H1 (cell line): ENCODE data around the gene KCNQ2. TPM values are rescaled to one million over a fixed set of nuclear protein-coding genes. Genes with fewer than 3 reads are reported as not detected.
A peak's percentile ranks its signal among the peaks of the same experiment; 100 is the strongest.

ENCODE experiments used
- ATF2 ChIP-seq: IDR thresholded peaks from 2 replicates; pipeline ENCODE4 v1.6.1; 2012; ENCODE audit warnings: low read length, inconsistent platforms
- CBX8 ChIP-seq: fragments of 300-800, 300-1000 bp; sonication (generic); IDR thresholded peaks from 2 replicates; pipeline ENCODE4 v1.7.1; 2016; ENCODE audit warnings: low read depth, low read length, borderline replicate concordance
- EGR1 ChIP-seq: IDR thresholded peaks from 2 replicates; pipeline ENCODE4 v1.6.1; 2011; ENCODE audit warnings: low read depth, low read length, borderline replicate concordance
- GTF2F1 ChIP-seq: IDR thresholded peaks from 2 replicates; pipeline ENCODE4 v1.6.1; 2012; ENCODE audit warnings: low read depth, low read length, improper control_type of control experiment, borderline replicate concordance
- HDAC6 ChIP-seq: IDR thresholded peaks from one replicate; pipeline ENCODE4 v1.7.1; 2012; ENCODE audit warnings: low read depth, mild to moderate bottlenecking, inconsistent platforms, low read length, moderate library complexity
- KDM5A ChIP-seq: fragments of 200-600 bp; IDR thresholded peaks from 2 replicates; pipeline ENCODE4 v1.7.1; 2012; ENCODE audit warnings: mild to moderate bottlenecking, low read length, inconsistent platforms, mixed read lengths
- PHF8 ChIP-seq: fragments of 200-600 bp; sonication (generic); conservative IDR thresholded peaks from 2 replicates; pipeline ENCODE4 v1.7.1; 2012; ENCODE audit warnings: low read depth, mild to moderate bottlenecking, inconsistent platforms, low read length, moderate library complexity
- POU5F1 ChIP-seq: IDR thresholded peaks from 2 replicates; pipeline ENCODE4 v1.6.1; 2011; ENCODE audit warnings: low read depth, mild to moderate bottlenecking, low read length, moderate library complexity
- RAD21 ChIP-seq, 2 experiments: IDR thresholded peaks in 1 of 2; conservative IDR thresholded peaks in 1 of 2; 2 replicates each; pipeline ENCODE4 v1.6.1; 2011; ENCODE audit warnings: low read depth in 2 of 2, low read length in 2 of 2, improper control_type of control experiment in 1 of 2, inconsistent platforms in 1 of 2, mild to moderate bottlenecking in 1 of 2, moderate library complexity in 1 of 2
- RNF2 ChIP-seq: fragments of 200-900, 300-1000 bp; sonication (generic); IDR thresholded peaks from 2 replicates; pipeline ENCODE4 v1.7.1; 2016; ENCODE audit warnings: borderline replicate concordance, low read depth, mild to moderate bottlenecking, antibody characterized with exemption, low read length; ENCODE audit not compliant: poor library complexity, severe bottlenecking; ENCODE audit errors: missing control alignments
- TAF7 ChIP-seq: optimal IDR thresholded peaks from 2 replicates; pipeline ENCODE3; 2011; ENCODE audit warnings: low read depth, mild to moderate bottlenecking, inconsistent platforms, low read length, moderate library complexity, borderline replicate concordance
- TBP ChIP-seq: IDR thresholded peaks from 2 replicates; pipeline ENCODE4 v1.6.1; 2011; ENCODE audit warnings: low read depth, low read length, improper control_type of control experiment
- polyA plus RNA-seq, 7 experiments: library from polyadenylated mRNA; depleted of rRNA in 3 of 7; stranded (reverse) in 5 of 7; unstranded in 2 of 7; fragments of >200 nt in 5 of 7; fragments of 200-250 nt in 2 of 7; gene quantifications; 1 replicate in 5 of 7; 2 replicates in 1 of 7; 4 replicates in 1 of 7; pipeline versions ENCODE4 v1.2.1 to v1.2.3, GENCODE V29; 2011 to 2013; ENCODE audit warnings: missing spikeins in 2 of 7, mixed read lengths in 2 of 7
- total RNA-seq: library from RNA; stranded (reverse); fragmentation: NEBNext Ultra II Directional; extraction: Animal tissue kit (Norgen Biotek cat#: 25700); gene quantifications from 2 replicates; pipeline ENCODE4 v1.2.1, GENCODE V29; 2021
- TF ChIP-seq, protein P1 (sequence below), 3 experiments: IDR thresholded peaks; 1 replicate in 2 of 3; 2 replicates in 1 of 3; pipeline versions ENCODE4 v1.5.1 to v1.6.1; 2011; ENCODE audit warnings: low read length in 3 of 3, mild to moderate bottlenecking in 3 of 3, inconsistent platforms in 2 of 3, low read depth in 1 of 3, moderate library complexity in 1 of 3; ENCODE audit not compliant: insufficient read depth in 1 of 3; ENCODE audit errors: control extremely low read depth in 1 of 3

Gene KCNQ2
- total and polyA plus RNA-seq, 2 of the 8 experiments (the other 6 are each of a cell fraction or from before 2014, with no cell fraction given): 82.6 to 243 TPM

DNA sequence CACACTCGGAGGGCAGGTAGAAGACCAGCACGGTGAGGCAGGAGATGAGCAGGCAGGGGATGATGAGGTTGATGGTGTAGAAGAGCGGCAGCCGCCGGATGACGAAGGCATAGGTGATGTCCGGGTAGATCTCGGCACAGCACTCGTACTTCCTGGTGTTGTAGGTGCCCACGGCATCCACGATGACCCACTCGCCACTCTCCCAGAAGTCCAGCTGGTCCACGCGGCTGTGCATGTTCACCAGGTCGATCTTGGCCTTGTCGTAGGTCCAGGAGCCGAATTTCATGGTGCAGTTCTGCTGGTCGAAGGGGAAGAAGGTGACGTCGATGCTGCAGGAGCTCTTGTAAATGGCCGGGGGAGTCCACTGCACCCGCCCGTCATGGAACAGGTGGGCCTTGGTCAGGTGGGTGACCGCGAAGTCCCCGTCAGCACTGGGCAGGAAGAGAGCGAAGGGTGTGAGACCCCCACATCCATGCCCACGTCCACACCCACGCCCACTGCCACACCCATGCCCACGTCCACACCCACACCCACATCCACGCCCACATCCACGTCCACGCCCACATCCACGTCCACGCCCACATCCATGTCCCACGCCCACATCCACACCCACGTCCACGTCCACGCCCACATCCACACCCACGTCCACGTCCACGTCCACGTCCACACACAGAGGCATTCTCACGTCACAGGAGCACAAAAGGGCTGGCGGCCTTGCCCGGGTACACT, 121.7 kb downstream of the KCNQ2 start (continued):
- TF ChIP-seq POU5F1 (no peak), HDAC6 (no peak), GTF2F1 (no peak), KDM5A (no peak), PHF8 (no peak), TBP (no peak), RNF2 (no peak), TAF7 (no peak), RAD21 (IDR thresholded peaks at IDR 0.05 in 1 of 2, conservative IDR thresholded peaks at IDR 0.05 in 1 of 2; ENCODE audit: low read depth in 2 of 2, low read length in 2 of 2) (no peak), EGR1 (peak; percentile 100), CBX8 (no peak), ATF2 (no peak)
- TF ChIP-seq, protein P1, sequence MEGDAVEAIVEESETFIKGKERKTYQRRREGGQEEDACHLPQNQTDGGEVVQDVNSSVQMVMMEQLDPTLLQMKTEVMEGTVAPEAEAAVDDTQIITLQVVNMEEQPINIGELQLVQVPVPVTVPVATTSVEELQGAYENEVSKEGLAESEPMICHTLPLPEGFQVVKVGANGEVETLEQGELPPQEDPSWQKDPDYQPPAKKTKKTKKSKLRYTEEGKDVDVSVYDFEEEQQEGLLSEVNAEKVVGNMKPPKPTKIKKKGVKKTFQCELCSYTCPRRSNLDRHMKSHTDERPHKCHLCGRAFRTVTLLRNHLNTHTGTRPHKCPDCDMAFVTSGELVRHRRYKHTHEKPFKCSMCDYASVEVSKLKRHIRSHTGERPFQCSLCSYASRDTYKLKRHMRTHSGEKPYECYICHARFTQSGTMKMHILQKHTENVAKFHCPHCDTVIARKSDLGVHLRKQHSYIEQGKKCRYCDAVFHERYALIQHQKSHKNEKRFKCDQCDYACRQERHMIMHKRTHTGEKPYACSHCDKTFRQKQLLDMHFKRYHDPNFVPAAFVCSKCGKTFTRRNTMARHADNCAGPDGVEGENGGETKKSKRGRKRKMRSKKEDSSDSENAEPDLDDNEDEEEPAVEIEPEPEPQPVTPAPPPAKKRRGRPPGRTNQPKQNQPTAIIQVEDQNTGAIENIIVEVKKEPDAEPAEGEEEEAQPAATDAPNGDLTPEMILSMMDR (IDR thresholded peaks at IDR 0.05; ENCODE audit: control extremely low read depth in 1 of 3, insufficient read depth in 1 of 3, low read depth in 1 of 3, low read length in 3 of 3): no peak
- TF ChIP-seq, all 59 proteins: peak for 4
